H1 (cell line): ENCODE data around the gene FRMD3. TPM values are rescaled to one million over a fixed set of nuclear protein-coding genes. Genes with fewer than 3 reads are reported as not detected.

ENCODE experiments used
- CTCF ChIA-PET: fragments of 300-600 bp; sonication (Branson Sonifier 250); formaldehyde crosslinking; loops from one replicate; lab custom pipeline; 2021; ENCODE audit not compliant: partially characterized antibody; lab: Charles Lee
- POLR2A ChIA-PET: fragments of 300-600 bp; sonication (Branson Sonifier 250); formaldehyde crosslinking; loops from one replicate; lab custom pipeline; 2021; ENCODE audit warnings: inconsistent platforms; ENCODE audit not compliant: partially characterized antibody; lab: Charles Lee
- DNase-seq, 2 experiments: peaks; one replicate each; pipeline versions ENCODE4 v3.0.0 to v3.0.0-alpha.2; 2010 to 2022; ENCODE audit warnings: low spot score in 2 of 2, low read depth in 1 of 2, mixed read lengths in 1 of 2
- FAIRE-seq: peaks from 2 replicates; lab custom pipeline; 2011; peaks lifted over from hg19 to GRCh38; lab: Jason Lieb, UNC
- H2AFZ ChIP-seq: 2 replicates; pipeline ENCODE4 v1.8.1; 2012; ENCODE audit warnings: low read length, inconsistent platforms
- H2AK5ac ChIP-seq: 2 replicates; pipeline ENCODE4 v1.6.1; 2013; ENCODE audit warnings: low read depth, low read length
- H2BK120ac ChIP-seq: replicated peaks from 2 replicates; pipeline ENCODE3; 2013; ENCODE audit warnings: low read depth, low read length, inconsistent platforms
- H2BK12ac ChIP-seq: 2 replicates; pipeline ENCODE4 v1.6.1; 2013; ENCODE audit warnings: low read depth, low read length
- H2BK15ac ChIP-seq: 2 replicates; pipeline ENCODE4 v1.6.1; 2013; ENCODE audit warnings: low read length
- H2BK20ac ChIP-seq: 2 replicates; pipeline ENCODE4 v1.6.1; 2013; ENCODE audit warnings: low read length
- H2BK5ac ChIP-seq: 2 replicates; pipeline ENCODE4 v1.6.1; 2013; ENCODE audit warnings: low read depth, low read length
- H3K14ac ChIP-seq: 2 replicates; pipeline ENCODE4 v1.6.1; 2013; ENCODE audit warnings: inconsistent platforms; ENCODE audit not compliant: insufficient read length
- H3K18ac ChIP-seq: 2 replicates; pipeline ENCODE4 v1.6.1; 2013; ENCODE audit warnings: low read length; ENCODE audit errors: extremely low read depth
- H3K23ac ChIP-seq: 2 replicates; pipeline ENCODE4 v1.6.1; 2013; ENCODE audit warnings: inconsistent platforms; ENCODE audit not compliant: insufficient read length
- H3K23me2 ChIP-seq: 2 replicates; pipeline ENCODE4 v1.6.1; 2013; ENCODE audit warnings: low read depth, low read length
- H3K27ac ChIP-seq: 2 replicates; pipeline ENCODE4 v1.6.1; 2011; ENCODE audit warnings: low read depth, low read length, inconsistent platforms
- H3K27me3 ChIP-seq, 4 experiments: replicated peaks in 1 of 4; 1 replicate in 1 of 4; 2 replicates in 3 of 4; pipeline versions ENCODE4 v1.6.1 to v1.8.1; 2011 to 2013; ENCODE audit warnings: low read length in 3 of 4, mild to moderate bottlenecking in 3 of 4, inconsistent platforms in 2 of 4, mixed read lengths in 2 of 4, moderate library complexity in 1 of 4; ENCODE audit not compliant: control insufficient read depth in 3 of 4, insufficient read depth in 3 of 4; ENCODE audit errors: extremely low read depth in 1 of 4
- H3K36me3 ChIP-seq, 4 experiments: 2 replicates each; pipeline versions ENCODE4 v1.6.1 to v1.8.1; 2011 to 2013; ENCODE audit warnings: mild to moderate bottlenecking in 4 of 4, low read length in 3 of 4, moderate library complexity in 2 of 4, control low read depth in 1 of 4, inconsistent platforms in 1 of 4; ENCODE audit not compliant: insufficient read depth in 4 of 4, control insufficient read depth in 2 of 4
- H3K4ac ChIP-seq: replicated peaks from 2 replicates; pipeline ENCODE3; 2013; ENCODE audit warnings: low read length, low read depth, mixed read lengths, inconsistent platforms; ENCODE audit not compliant: insufficient read length
- H3K4me1 ChIP-seq, 4 experiments: replicated peaks in 1 of 4; 1 replicate in 1 of 4; 2 replicates in 3 of 4; pipeline versions ENCODE4 v1.6.1 to v1.8.1; 2011 to 2013; ENCODE audit warnings: low read length in 3 of 4, inconsistent platforms in 2 of 4, mixed read lengths in 1 of 4; ENCODE audit not compliant: insufficient read depth in 4 of 4, control insufficient read depth in 3 of 4
- H3K4me2 ChIP-seq, 2 experiments: 2 replicates each; pipeline versions ENCODE4 v1.6.1 to v1.8.1; 2011 to 2013; ENCODE audit warnings: low read depth in 2 of 2, low read length in 2 of 2, control low read depth in 1 of 2, inconsistent platforms in 1 of 2, mild to moderate bottlenecking in 1 of 2; ENCODE audit not compliant: insufficient read depth in 1 of 2
- H3K4me3 ChIP-seq, 4 experiments: fragments of 200-600, 300-600 bp in 1 of 4; sonication (generic), shearing (Covaris generic), sonication (Bioruptor Twin) in 1 of 4; 2 replicates each; pipeline versions ENCODE4 v1.5.1 to v1.8.1; 2011 to 2016; ENCODE audit warnings: low read length in 4 of 4, low read depth in 3 of 4, control low read depth in 2 of 4, inconsistent platforms in 2 of 4, mild to moderate bottlenecking in 2 of 4, mixed read lengths in 1 of 4, moderate library complexity in 1 of 4; ENCODE audit not compliant: insufficient read depth in 2 of 4; ENCODE audit errors: extremely low read depth in 1 of 4
- H3K56ac ChIP-seq: replicated peaks from 2 replicates; pipeline ENCODE3; 2013; ENCODE audit warnings: low read depth, mild to moderate bottlenecking, mixed read lengths, low read length, inconsistent platforms; ENCODE audit not compliant: insufficient read length
- H3K79me1 ChIP-seq: 2 replicates; pipeline ENCODE4 v1.6.1; 2013; ENCODE audit warnings: low read depth, low read length, control low read depth
- H3K79me2 ChIP-seq, 2 experiments: 2 replicates each; pipeline versions ENCODE4 v1.6.1 to v1.8.1; 2012 to 2013; ENCODE audit warnings: low read length in 2 of 2, mild to moderate bottlenecking in 2 of 2, inconsistent platforms in 1 of 2; ENCODE audit not compliant: insufficient read depth in 2 of 2, control insufficient read depth in 1 of 2
- H3K9ac ChIP-seq, 4 experiments: replicated peaks in 1 of 4; 1 replicate in 1 of 4; 2 replicates in 3 of 4; pipeline versions ENCODE4 v1.6.1 to v1.8.1; 2011 to 2013; ENCODE audit warnings: low read depth in 3 of 4, low read length in 3 of 4, control low read depth in 2 of 4, mild to moderate bottlenecking in 2 of 4, moderate library complexity in 2 of 4, inconsistent platforms in 1 of 4; ENCODE audit errors: extremely low read depth in 1 of 4
- H3K9me3 ChIP-seq, 2 experiments: 2 replicates each; pipeline versions ENCODE4 v1.6.1 to v1.8.1; 2012 to 2013; ENCODE audit warnings: mild to moderate bottlenecking in 2 of 2, moderate library complexity in 2 of 2, control low read depth in 1 of 2, inconsistent platforms in 1 of 2, low read depth in 1 of 2, low read length in 1 of 2, mixed read lengths in 1 of 2; ENCODE audit not compliant: insufficient read depth in 2 of 2
- H4K20me1 ChIP-seq, 2 experiments: replicated peaks in 1 of 2; 2 replicates each; pipeline versions ENCODE3 to v1.8.1; 2011 to 2013; ENCODE audit warnings: inconsistent platforms in 2 of 2, low read length in 2 of 2, mild to moderate bottlenecking in 1 of 2; ENCODE audit not compliant: insufficient read depth in 2 of 2, control insufficient read depth in 1 of 2
- H4K5ac ChIP-seq: 2 replicates; pipeline ENCODE4 v1.6.1; 2013; ENCODE audit warnings: low read length, low read depth, mixed read lengths, inconsistent platforms; ENCODE audit not compliant: insufficient read length
- H4K8ac ChIP-seq: 2 replicates; pipeline ENCODE4 v1.8.0; 2013; ENCODE audit warnings: mild to moderate bottlenecking, moderate library complexity, low read length, inconsistent platforms; ENCODE audit not compliant: insufficient read depth; ENCODE audit errors: extremely low read depth
- H4K91ac ChIP-seq: replicated peaks from 2 replicates; pipeline ENCODE3; 2013; ENCODE audit warnings: low read length, mixed read lengths, inconsistent platforms; ENCODE audit not compliant: insufficient read length
- CBX5 ChIP-seq: fragments of 300-800, 300-1000 bp; sonication (generic); IDR thresholded peaks from 2 replicates; pipeline ENCODE4 v1.7.1; 2016; ENCODE audit warnings: antibody characterized with exemption, low read length, low read depth
- EZH2 ChIP-seq: fragments of 200-600 bp; sonication (generic); IDR thresholded peaks from 2 replicates; pipeline ENCODE4 v1.7.1; 2012; ENCODE audit warnings: low read depth, mild to moderate bottlenecking, moderate library complexity, low read length, inconsistent platforms; ENCODE audit not compliant: severe bottlenecking
- FOSL1 ChIP-seq: IDR thresholded peaks from 2 replicates; pipeline ENCODE4 v1.6.1; 2011; ENCODE audit warnings: mild to moderate bottlenecking, low read depth, low read length, moderate library complexity; ENCODE audit not compliant: insufficient read depth
- GTF2F1 ChIP-seq: IDR thresholded peaks from 2 replicates; pipeline ENCODE4 v1.6.1; 2012; ENCODE audit warnings: low read depth, low read length, improper control_type of control experiment, borderline replicate concordance
- JUND ChIP-seq: IDR thresholded peaks from 2 replicates; pipeline ENCODE4 v1.6.1; 2011; ENCODE audit warnings: mild to moderate bottlenecking, improper control_type of control experiment, low read length
- POLR2AphosphoS5 ChIP-seq: IDR thresholded peaks from 2 replicates; pipeline ENCODE4 v1.6.1; 2011; ENCODE audit warnings: low read depth, low read length
- RFX5 ChIP-seq: IDR thresholded peaks from 2 replicates; pipeline ENCODE4 v1.6.1; 2011; ENCODE audit warnings: low read depth, low read length, improper control_type of control experiment, borderline replicate concordance
- TBP ChIP-seq: IDR thresholded peaks from 2 replicates; pipeline ENCODE4 v1.6.1; 2011; ENCODE audit warnings: low read depth, low read length, improper control_type of control experiment
- USF2 ChIP-seq: IDR thresholded peaks from 2 replicates; pipeline ENCODE4 v1.6.1; 2011; ENCODE audit warnings: low read length, improper control_type of control experiment
- WGBS, 2 experiments: shearing (Covaris generic) in 1 of 2; methylation state at CpG; one replicate each; pipeline versions ENCODE4 v1.1.6 to v1.1.7; 2013 to 2015; ENCODE audit warnings: low lambda C conversion rate in 2 of 2, mixed read lengths in 2 of 2, inconsistent platforms in 1 of 2, low coverage in 1 of 2, missing lambda C conversion rate in 1 of 2; ENCODE audit not compliant: insufficient replicate concordance in 2 of 2, insufficient coverage in 1 of 2, insufficient read length in 1 of 2; ENCODE audit errors: extremely low coverage in 1 of 2, missing lambda C conversion rate in 1 of 2; 5-methylcytosine and 5-hydroxymethylcytosine counted together
- polyA plus RNA-seq, 7 experiments: library from polyadenylated mRNA; depleted of rRNA in 3 of 7; stranded (reverse) in 5 of 7; unstranded in 2 of 7; fragments of >200 nt in 5 of 7; fragments of 200-250 nt in 2 of 7; gene quantifications; 1 replicate in 5 of 7; 2 replicates in 1 of 7; 4 replicates in 1 of 7; pipeline versions ENCODE4 v1.2.1 to v1.2.3, GENCODE V29; 2011 to 2013; ENCODE audit warnings: missing spikeins in 2 of 7, mixed read lengths in 2 of 7
- total RNA-seq: library from RNA; stranded (reverse); fragmentation: NEBNext Ultra II Directional; extraction: Animal tissue kit (Norgen Biotek cat#: 25700); gene quantifications from 2 replicates; pipeline ENCODE4 v1.2.1, GENCODE V29; 2021

Gene FRMD3
- total and polyA plus RNA-seq, 2 of the 8 experiments (the other 6 are each of a cell fraction or from before 2014, with no cell fraction given), result 0.15 to 1.4 TPM

DNA sequence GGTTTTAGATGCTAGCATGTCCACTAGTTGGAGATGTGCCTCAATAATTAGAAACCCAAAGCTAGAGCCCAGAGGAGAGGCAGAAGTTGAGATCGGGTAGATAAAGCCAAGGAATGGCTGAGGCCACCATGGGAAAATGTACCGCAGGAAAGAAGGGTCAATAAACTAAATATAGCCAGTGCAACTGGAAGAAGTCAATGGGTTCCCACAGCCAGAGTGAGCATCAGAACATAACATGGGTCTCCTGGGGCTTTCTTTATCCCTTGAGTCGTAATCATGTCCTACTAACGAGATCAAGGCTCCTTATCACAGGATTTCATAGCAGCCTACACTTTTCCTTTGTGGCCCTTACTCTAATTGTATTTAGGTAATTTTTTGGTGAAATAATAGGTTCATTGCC, 61.7 kb downstream of the FRMD3 start:
- H3K79me1 ChIP-seq, result no peaks in the 10 kb centered on the region
- ChIA-PET POLR2A (no interaction called here), CTCF (no interaction called here)
- H3K14ac ChIP-seq, result no peak overlapping the region
- FAIRE-seq (no peak), DNase-seq (no peak)
- H3K4me2 ChIP-seq, result no peak overlapping the region
- H2AFZ ChIP-seq, result no peak overlapping the region
- H2BK120ac ChIP-seq, result no peak overlapping the region
- H3K9me3 ChIP-seq, result peaks cover 0 to 5% of the 10 kb centered on the region in 2 experiments; a peak in 1 of 4 replicates
- H3K27ac ChIP-seq, result no peak overlapping the region
- no peaks in the 10 kb centered on the region for H3K79me2 ChIP-seq
- no peak overlapping the region for H2BK20ac ChIP-seq
- no peak overlapping the region for H3K18ac ChIP-seq
- no peak overlapping the region for H2BK5ac ChIP-seq
- H3K27me3 ChIP-seq, result no peaks in the 10 kb centered on the region; a peak in 1 of 7 replicates
- H3K9ac ChIP-seq, result no peak overlapping the region
- H3K36me3 ChIP-seq, result no peaks in the 10 kb centered on the region
- no peak for TF ChIP-seq FOSL1
- TF ChIP-seq RFX5, result no peak
- no peak for TF ChIP-seq GTF2F1
- TF ChIP-seq CBX5, result no peak
- no peak for TF ChIP-seq USF2
- no peak for TF ChIP-seq JUND
- no peak for TF ChIP-seq TBP
- TF ChIP-seq POLR2AphosphoS5, result no peak
- TF ChIP-seq EZH2, result no peak
- 86% methylated on average over 4 of the region's 4 CpGs; no CpG with 5 or more reads in 1 of the 2 experiments for WGBS, 2 experiments
- H3K4ac ChIP-seq, result no peak overlapping the region
- no peak overlapping the region for H3K4me3 ChIP-seq
- H3K56ac ChIP-seq, result no peak overlapping the region
- H4K5ac ChIP-seq, result no peak overlapping the region
- no peak overlapping the region for H2BK15ac ChIP-seq
- H2AK5ac ChIP-seq, result no peak overlapping the region
- no peaks in the 10 kb centered on the region for H4K20me1 ChIP-seq
- H3K23ac ChIP-seq, result no peak overlapping the region
- H2BK12ac ChIP-seq, result no peak overlapping the region
- no peak overlapping the region for H4K8ac ChIP-seq
- no peaks in the 10 kb centered on the region for H3K4me1 ChIP-seq
- H4K91ac ChIP-seq, result no peak overlapping the region
- H3K23me2 ChIP-seq, result no peaks in the 10 kb centered on the region
